GM18502 (cell line): ENCODE results near the gene KIFC3.

Experiments
- ATAC-seq: cut with Tn5 transposase; IDR thresholded peaks from one replicate; pipeline ENCODE4 v1.9.1; 2021; ENCODE audit warnings: mild to moderate bottlenecking; ENCODE audit not compliant: unreplicated experiment, poor library complexity

KIFC3 gene

GRCh38 chr16:57771141-57771785, 31.0 kb downstream of the KIFC3 start:
- ATAC-seq: no peak

GRCh38 chr16:57770361-57770760, 31.9 kb downstream of the KIFC3 start:
- no peak for ATAC-seq

DNA sequence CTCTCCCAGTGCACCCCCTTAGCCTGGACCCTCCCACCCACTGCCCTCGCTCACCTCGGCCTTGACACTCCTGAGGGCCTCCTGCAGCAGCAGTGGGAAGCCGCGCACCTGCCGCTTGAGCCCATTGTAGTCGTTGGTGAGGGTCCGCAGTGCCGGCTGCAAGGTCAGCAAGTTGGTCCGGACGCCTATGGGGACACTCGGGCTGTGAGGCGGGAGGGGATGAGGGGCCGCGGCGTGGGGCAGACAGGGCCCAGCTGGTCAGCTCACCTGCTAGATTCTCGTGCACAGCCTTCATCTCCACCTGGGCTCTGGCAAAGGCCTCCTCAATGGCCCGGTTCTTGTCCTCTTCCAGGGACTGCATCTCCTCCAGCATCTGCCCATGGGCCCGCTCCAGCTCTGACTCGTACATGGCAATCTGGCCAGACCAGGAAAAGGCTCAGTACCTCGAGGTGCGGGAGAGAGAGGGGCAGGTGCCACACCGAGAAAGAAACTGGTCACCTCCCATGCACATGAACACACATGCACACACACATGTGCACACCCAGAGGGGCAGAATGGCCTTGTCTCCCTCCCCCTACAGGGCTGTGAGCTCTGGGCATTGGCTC, 32.6 kb downstream of the KIFC3 start:
- no peak for ATAC-seq

DNA sequence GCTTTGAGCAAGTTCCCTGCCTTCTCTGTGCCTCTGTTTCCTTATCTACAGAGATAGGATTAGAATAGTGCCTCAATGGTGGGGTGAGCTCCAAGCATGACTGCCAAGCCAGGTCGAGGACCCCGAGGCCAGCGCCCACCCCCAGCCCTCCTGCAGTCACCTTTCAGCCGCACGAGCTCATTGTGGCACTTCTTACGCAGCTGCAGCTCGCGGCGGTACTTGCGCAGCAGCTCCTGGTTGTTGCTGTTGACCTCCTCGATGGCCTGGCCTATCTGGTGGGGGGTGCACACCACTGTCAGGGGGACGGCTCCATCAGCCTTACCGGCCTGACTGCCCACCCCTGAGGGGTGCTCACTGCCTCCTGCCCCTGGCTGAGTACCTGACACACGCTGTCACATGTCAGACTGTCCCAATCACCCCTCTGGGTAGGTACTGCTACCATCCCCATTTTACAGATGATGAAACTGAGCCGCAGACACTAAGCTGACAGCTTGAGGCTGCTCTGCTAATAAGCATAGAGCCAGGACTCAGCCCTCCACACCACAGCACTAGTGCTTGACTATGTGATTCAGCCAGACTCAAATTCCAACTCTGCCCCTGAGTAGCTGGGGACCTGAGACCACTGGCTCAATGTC, 35.5 kb downstream of the KIFC3 start:
- ATAC-seq: no peak

DNA sequence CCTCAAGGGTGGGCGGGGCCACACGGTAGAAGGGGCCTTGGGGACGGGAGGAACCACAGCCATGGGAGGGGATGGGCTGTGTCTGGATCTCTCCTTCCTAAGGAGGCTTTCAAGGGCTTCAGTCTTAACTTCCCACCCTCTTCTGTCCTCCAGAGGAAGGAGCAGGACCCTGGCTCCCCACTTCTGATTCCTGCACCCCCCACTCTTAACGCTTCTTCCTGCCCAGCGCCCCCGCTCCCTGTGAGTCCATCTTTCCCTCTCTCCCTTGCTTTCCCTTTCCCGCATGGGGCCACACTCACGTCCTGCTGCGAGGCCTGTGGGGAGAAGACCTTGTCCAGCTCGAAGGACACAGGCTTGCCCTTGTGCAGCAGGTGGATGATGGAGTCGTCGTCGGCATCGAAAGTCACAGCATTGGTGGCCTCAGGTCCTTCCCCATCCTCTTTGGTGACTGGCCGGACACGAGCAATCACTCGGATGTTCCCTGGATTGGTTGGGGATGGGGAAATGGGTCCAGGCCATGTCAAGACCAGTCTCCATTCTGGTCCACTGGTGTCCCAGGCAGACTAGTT, 37.0 kb downstream of the KIFC3 start:
- no peak for ATAC-seq

DNA sequence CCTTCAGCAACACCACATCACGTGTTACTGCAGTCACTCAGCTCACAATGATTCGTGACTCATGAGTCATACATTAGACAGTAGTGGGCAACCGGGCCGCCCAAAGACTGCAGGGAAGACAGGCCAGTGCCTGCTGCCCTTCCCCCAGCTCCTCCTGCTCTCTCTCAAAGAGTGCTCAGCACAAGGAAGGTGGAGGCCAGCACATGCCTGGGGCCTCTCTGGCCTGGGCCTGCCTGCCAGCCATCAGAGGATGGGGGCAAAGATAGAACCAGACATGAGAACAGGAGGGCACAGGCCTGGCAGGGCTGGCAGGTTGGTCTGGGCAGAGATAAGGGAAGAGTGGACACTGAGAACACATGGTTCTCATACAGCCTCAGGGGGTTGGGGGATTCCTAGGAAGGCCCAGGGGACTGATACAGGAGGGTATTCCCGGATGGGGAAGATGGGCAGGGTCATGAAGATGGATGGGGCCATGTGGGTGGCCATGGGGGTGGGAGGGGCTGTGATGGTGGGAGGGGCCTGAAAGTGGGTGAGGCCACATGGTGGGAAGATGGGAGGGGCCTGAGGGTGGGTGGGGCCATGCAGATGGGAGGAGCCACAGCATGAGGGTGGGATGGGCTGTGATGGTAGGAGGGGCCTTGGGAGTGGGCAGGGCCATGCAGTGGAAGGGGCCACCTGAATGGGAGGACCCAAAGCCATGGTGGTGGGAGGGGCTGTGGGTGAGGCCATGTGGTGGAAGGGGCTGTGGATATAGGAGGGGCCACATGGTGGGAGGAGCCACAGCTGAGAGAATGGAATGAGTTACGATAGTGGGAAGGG, 37.7 kb downstream of the KIFC3 start:
- ATAC-seq: peak; percentile 42

GRCh38 chr16:57764006-57764340, 38.3 kb downstream of the KIFC3 start:
- ATAC-seq: no peak

DNA sequence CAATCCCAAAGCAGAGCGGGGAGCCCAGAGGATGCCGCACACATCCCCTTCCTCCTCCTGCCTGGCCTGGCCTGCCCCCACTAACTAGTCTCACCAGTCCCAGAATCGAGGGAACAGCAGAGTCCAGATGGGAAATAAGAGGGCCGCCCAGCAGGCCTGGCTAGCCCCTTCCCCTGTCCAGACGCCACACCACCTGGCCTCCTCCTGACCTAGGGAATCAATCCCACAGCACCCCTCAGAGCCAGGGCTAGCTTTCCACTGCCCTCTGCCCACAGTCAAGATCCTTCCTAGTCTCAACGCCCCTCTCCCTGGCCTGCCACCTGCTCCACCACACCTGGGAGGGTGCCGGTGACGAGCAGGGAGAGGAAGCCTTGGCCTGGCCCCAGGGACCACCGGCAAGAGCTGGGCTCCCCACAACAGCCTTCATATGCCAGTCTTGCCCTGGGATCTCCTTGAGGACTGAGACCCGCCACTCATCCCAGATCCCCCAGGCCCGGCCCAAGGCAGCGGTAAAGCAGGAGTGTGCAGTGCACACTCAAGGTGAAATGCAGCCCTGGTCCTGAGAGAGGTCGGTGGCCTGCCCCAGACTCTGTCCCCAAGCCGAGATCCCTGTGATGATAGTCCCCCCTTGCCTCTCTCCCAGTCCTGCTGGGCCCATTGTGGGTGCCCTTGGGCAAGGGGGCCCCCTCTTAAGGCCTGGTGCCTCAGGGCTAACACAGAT, 38.8 kb downstream of the KIFC3 start:
- ATAC-seq: no peak

- no peak for ATAC-seq
These were observed 39.8 kb downstream of the KIFC3 start for GRCh38 chr16:57762365-57763040.

DNA sequence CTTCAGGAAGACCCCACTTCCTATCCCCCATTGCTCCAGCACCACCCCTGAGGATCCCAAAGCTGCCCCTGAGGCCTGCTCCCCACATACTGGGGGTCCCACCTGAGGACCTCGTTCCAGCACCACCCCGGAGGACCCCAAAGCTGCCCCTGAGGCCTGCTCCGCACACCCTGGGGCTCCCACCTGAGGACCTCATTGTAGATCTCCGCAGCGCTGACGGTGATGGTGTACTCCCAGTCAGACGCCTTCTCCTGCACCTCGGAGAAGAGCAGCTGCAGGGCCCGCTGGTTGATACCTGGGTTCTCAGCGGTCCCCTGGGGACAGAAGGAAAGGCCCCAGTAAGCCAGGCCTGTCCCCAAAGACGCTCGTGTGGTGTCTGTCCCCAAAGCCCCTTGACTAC, 40.3 kb downstream of the KIFC3 start:
- ATAC-seq: no peak

DNA sequence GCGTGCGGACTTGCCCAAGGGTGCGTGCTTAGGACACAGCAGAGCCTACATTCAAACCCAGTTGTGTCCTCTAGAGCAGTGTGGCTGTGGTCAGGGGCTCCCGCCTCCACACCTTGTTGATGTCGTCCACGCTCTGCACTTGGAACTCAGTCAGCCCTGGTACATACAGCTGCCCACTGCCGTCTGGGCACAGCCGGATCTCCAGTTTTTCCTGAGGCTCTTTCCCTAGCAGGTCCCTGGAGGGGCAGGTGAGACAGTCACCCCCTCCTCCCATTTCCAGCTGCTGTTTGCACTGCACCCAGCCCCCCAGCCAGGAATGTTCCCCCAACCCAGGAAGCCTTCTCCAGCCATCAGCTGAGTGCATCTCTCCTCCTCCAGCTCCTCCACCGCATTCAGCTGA, 41.0 kb downstream of the KIFC3 start:
- no peak for ATAC-seq

DNA sequence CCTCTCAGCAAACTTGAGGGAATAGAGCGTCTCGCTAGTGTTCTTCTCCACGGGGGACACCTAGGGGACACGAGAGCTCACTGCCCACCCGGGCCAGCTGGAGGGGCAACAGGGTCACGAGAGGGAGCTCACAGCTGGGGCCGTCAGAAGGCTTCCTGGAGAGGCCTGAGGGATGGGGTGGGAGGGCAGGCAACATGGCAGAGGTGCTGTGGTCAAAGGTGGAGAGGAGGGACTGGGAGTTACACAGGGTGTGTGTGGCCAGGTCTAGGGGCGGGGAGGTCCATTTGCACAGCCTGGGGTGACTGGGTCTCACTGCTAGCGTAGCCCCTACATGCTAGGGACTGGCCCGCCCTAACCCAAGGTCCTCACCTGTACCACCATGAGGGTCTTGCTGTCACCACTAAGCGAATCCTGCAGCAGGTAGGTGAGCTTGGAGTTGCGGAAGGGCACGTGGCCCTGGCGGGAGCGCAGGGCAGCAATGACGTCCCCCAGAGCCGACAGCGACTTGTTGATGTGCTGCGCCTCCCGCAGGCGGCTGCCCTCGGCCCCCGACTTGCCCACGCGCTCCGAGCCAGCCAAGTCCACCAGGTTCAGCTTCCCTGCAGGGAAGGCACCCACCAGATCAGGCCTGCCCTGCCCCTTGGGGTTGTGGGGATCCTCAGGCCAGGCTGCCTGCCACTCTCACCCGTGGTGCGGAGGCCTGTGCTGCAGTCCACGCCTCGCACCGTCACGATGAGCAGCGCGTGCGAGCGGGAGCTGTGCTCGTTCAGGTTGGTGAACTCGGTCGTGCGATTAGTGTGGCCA, 41.7 kb downstream of the KIFC3 start:
- ATAC-seq: no peak

GRCh38 chr16:57759541-57760356, 42.5 kb downstream of the KIFC3 start:
- ATAC-seq: no peak

- no peak for ATAC-seq
These were observed 43.2 kb downstream of the KIFC3 start for GRCh38 chr16:57759131-57759530.

GRCh38 chr16:57758331-57759117, 43.8 kb downstream of the KIFC3 start:
- ATAC-seq: no peak

GRCh38 chr16:57757883-57758282, 44.4 kb downstream of the KIFC3 start:
- no peak for ATAC-seq

DNA sequence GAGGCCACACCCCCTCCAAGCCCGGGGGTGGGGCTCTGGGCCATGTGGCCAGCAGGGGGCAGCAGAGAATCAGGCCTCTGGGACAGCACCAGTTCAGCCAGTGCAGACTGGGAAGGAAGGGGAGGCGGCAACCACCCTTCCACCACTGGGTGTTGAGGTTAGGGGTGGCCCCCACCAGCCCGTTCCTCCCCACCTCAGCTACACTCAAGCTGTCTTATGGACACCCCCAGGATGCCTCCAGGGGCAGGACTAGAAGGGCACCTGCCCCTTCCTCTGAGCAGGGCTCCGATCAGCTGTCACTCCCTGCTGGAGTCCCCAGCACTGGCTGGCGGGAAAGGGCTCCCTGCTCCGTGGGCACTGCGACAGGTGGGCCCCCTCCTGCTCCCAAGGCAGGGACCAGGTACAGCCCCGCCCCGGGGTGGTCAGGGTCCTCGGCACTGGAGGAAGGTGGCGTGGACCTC, 44.9 kb downstream of the KIFC3 start:
- peak; percentile 89 for ATAC-seq
